Measurements from ENCODE around the gene SLC26A8. TPM values are rescaled to one million over a fixed set of nuclear protein-coding genes. Genes with fewer than 3 reads are reported as not detected.
A peak's percentile ranks its signal among the peaks of the same experiment; 100 is the strongest.

Gene SLC26A8
- total RNA-seq, 6 experiments from 2014 or later, result not detected

- H3K4me3 Mint-ChIP-seq, result no peak overlapping the region
- H3K36me3 Mint-ChIP-seq (ENCODE audit: low read depth), result 0 out of 2 replicates have a peak, but pooled peaks cover under 1% of the 10 kb centered on the region
- H3K4me1 Mint-ChIP-seq (ENCODE audit: low read depth), result peaks cover 36% of the 10 kb centered on the region
- no peak overlapping the region for H3K27ac Mint-ChIP-seq
- DNase-seq, result no peak
- TF ChIP-seq, protein P1, sequence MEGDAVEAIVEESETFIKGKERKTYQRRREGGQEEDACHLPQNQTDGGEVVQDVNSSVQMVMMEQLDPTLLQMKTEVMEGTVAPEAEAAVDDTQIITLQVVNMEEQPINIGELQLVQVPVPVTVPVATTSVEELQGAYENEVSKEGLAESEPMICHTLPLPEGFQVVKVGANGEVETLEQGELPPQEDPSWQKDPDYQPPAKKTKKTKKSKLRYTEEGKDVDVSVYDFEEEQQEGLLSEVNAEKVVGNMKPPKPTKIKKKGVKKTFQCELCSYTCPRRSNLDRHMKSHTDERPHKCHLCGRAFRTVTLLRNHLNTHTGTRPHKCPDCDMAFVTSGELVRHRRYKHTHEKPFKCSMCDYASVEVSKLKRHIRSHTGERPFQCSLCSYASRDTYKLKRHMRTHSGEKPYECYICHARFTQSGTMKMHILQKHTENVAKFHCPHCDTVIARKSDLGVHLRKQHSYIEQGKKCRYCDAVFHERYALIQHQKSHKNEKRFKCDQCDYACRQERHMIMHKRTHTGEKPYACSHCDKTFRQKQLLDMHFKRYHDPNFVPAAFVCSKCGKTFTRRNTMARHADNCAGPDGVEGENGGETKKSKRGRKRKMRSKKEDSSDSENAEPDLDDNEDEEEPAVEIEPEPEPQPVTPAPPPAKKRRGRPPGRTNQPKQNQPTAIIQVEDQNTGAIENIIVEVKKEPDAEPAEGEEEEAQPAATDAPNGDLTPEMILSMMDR (IDR thresholded peaks at IDR 0.05), result no peak
- no peaks in the 10 kb centered on the region; the same call in 1 of the 2 replicates for H3K27me3 Mint-ChIP-seq (ENCODE audit: insufficient read depth)
- no peaks in the 10 kb centered on the region for H3K9me3 Mint-ChIP-seq
Observed at GRCh38 chr6:36070252-36070651, 45.8 kb upstream of the SLC26A8 start.

- no peak for DNase-seq
- Mint-ChIP-seq H3K36me3 (ENCODE audit: low read depth) (no peaks in the 10 kb centered on the region), H3K9me3 (no peaks in the 10 kb centered on the region), H3K27me3 (ENCODE audit: insufficient read depth) (no peaks in the 10 kb centered on the region; the same call in 1 of the 2 replicates), H3K27ac (no peak overlapping the region), H3K4me3 (no peak overlapping the region), H3K4me1 (ENCODE audit: low read depth) (peaks cover 43% of the 10 kb centered on the region)
- TF ChIP-seq, protein P1 (IDR thresholded peaks at IDR 0.05), result no peak
Observed at GRCh38 chr6:36069573-36069972, 45.1 kb upstream of the SLC26A8 start.

- H3K4me3 Mint-ChIP-seq, result no peak overlapping the region
- no peaks in the 10 kb centered on the region; the same call in 1 of the 2 replicates for H3K36me3 Mint-ChIP-seq (ENCODE audit: low read depth)
- no peak for DNase-seq
- peaks cover 49% of the 10 kb centered on the region for H3K4me1 Mint-ChIP-seq (ENCODE audit: low read depth)
- no peaks in the 10 kb centered on the region; the same call in 1 of the 2 replicates for H3K27me3 Mint-ChIP-seq (ENCODE audit: insufficient read depth)
- TF ChIP-seq, protein P1 (IDR thresholded peaks at IDR 0.05), result no peak
- no peaks in the 10 kb centered on the region for H3K9me3 Mint-ChIP-seq
- H3K27ac Mint-ChIP-seq, result no peak overlapping the region
Observed at GRCh38 chr6:36068586-36068985, 44.1 kb upstream of the SLC26A8 start.

DNA sequence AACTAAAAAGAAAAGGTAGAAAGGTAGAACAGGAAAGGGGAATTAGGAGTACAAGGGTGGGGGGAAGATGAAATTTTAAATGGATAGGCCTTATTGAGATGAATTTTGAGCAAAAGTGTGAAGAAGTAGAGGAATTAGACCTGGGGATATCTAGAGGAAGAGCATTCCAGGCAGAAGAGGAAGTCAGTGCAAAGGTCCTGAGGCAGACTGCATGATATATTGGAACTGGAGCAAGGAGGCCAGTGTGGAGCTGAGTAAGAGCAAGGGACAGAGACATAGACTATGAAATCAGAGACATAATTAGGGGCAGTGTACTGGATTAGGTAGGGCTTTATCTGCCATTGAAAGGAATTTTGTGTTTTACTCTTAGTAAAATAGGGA is 43.6 kb upstream of the SLC26A8 start:
- DNase-seq, result no peak
- TF ChIP-seq, protein P1 (IDR thresholded peaks at IDR 0.05), result no peak

GRCh38 chr6:36067374-36068011 is 43.1 kb upstream of the SLC26A8 start:
- H3K9me3 Mint-ChIP-seq, result no peaks in the 10 kb centered on the region
- no peaks in the 10 kb centered on the region; the same call in 1 of the 2 replicates for H3K36me3 Mint-ChIP-seq (ENCODE audit: low read depth)
- H3K4me3 Mint-ChIP-seq, result no peak overlapping the region
- TF ChIP-seq, protein P1 (IDR thresholded peaks at IDR 0.05), result no peak
- H3K4me1 Mint-ChIP-seq (ENCODE audit: low read depth), result peaks cover 49% of the 10 kb centered on the region
- peak; percentile 25 for DNase-seq
- no peaks in the 10 kb centered on the region; the same call in 1 of the 2 replicates for H3K27me3 Mint-ChIP-seq (ENCODE audit: insufficient read depth)
- peak overlapping the region; percentile 53 for H3K27ac Mint-ChIP-seq

More for the DNA sequence above, 43.6 kb upstream of the SLC26A8 start:
- Mint-ChIP-seq H3K36me3 (ENCODE audit: low read depth) (no peaks in the 10 kb centered on the region; the same call in 1 of the 2 replicates), H3K27me3 (ENCODE audit: insufficient read depth) (no peaks in the 10 kb centered on the region; the same call in 1 of the 2 replicates), H3K4me3 (no peak overlapping the region), H3K9me3 (no peaks in the 10 kb centered on the region), H3K4me1 (ENCODE audit: low read depth) (peaks cover 49% of the 10 kb centered on the region), H3K27ac (peak overlapping the region; percentile 53)
